NCI-H2196 (cell line): Measurements from ENCODE around the gene RAC2.
"Not testable (repeated sequence)": the region's sequence is repeated elsewhere in the genome, so short reads cannot be mapped to it uniquely, and the experiment has no call there.

Source experiments
- DNase-seq: peaks from one replicate; lab custom pipeline; 2025; ENCODE audit not compliant: unreplicated experiment; lab: John Stamatoyannopoulos, UW

The RAC2 gene

DNA sequence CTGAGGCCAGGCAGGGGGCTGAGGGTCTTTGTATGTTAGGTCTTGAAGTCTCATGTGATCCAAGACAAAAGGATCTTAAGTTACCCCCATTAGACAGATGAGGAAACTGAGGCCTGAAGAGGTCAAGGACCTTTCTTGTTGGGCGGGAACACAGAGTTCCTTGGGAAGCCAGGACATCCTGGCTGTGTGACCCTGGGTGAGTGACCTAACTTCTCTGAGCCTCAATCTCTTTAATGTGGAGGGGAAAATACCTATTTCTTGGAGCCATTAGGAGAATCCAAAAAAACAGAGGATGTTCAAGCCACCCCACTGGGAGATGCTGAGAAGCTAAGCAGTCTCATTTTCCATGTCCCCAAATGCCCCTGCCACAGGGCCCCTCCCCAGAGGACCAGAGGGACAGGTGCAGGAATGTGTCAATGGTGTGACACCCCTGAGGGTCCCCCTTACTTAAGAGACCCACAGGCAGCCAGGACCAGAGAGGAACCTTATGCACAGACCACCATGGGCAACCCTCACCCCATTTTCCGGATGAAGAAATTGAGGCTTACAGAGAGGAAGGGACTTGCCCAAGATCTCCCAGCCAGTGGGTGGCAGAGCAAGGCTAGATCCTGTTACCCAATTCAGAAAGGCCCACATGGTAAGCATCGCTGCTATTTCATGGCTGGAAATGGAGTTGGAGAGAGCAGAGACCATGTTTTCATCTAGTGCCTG lies 8.0 kb downstream of the RAC2 start:
- DNase-seq, result no peak

DNA sequence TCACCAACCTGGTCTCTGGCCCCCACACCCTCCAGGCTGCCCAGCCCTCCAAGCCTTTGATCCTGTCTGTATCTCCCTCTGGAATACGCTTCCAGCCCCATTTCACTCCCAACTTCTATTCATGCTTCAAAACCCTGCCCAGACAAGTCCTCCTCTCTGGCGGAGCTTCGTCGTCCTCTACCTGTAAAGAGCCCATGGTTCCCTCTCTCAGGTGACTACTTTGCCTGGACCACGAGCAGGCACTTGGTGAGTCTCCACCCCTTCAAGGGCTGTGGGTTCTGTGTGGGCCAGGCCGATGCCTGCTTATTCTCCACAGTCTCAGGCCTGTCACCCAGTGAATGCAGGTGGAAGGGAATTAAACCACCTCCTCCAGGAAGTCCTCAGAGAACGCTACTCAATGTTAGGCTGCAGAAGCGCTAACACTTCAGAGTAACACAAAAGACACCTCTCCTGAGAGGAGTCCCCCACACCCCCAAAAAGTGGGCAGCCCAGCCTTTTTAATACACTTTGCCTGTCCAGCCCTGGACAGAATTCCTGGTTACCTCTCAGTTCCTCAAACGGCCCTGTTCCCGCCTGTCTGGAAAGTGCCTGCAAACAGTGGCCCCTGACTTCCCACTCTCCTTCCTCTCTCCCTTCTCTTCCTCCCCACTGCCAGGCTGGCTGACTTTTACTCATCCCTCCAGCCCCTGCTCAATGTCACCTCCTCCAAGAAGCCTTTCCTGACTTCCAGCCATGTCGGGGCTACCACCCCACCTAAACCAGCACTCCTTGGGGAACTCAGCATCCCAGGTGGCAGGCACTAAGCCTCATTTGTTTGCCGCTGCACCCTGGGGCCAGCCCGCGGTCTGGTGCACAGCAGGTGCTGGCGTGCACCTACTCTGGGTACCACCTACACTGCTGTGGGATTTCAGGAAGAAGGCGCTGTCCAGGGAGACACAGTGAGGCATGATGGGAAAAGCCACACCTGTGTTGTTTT lies 9.0 kb downstream of the RAC2 start:
- DNase-seq, result no peak

GRCh38 chr22:37233751-37234631 lies 10.1 kb downstream of the RAC2 start:
- no peak for DNase-seq

DNA sequence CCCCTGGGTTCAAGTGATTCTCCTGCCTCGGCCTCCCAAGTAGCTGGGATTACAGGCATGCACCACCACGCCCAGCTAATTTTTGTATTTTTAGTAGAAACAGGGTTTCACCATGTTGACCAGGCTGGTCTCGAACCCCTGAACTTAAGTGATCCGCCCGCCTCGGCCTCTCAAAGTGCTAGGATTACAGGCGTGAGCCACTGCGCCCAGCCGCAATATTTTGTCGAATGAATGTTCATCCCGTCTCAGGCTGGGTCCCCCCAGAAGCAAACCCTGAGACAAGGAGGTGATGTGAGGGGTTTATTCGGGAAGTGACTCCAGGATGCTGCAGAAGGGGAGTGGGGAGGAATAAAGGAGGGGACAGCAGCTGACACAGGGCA lies 10.7 kb downstream of the RAC2 start:
- not testable (repeated sequence) for DNase-seq

DNA sequence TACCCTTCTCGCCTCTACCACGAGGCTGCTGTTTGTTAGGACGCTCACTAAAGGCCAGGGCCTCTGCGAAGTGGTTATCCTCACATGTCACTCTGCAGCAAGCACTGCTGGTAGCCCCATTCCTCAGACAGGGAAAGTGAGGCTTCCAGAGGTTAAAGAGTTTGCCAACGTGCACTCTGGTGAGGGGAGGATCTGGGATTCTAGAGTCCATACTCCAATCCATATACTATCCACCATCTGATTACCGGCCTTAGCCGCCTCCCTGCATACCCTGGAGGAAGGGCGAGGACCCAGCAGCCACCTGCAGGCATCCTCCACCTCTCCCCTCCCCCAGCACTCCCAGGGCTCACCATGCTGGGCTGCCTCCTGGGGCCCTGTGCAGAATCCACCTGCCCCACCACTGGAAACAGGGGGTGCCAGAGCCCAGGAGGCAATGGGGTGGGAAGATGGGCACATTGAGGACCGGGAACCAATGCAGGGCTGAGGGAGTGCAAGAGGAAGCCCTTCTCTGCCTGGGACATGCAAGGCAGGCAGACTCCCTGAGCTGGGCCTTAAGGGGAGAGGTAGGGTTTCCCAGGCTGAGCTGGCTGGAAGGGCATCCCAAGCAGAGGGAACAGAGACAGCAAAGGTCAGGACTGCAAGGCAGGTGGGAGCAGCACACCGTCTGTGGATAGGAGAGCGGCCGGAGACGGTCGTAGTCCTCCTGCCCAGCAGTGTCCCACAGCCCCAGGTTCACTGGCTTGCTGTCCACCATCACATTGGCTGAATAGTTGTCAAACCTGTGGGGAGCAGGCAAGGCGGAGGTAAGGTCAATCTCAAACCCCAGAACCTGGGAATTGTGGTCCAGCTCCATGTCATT lies 11.7 kb downstream of the RAC2 start:
- no peak for DNase-seq

GRCh38 chr22:37231406-37232139 lies 12.5 kb downstream of the RAC2 start:
- no peak for DNase-seq

DNA sequence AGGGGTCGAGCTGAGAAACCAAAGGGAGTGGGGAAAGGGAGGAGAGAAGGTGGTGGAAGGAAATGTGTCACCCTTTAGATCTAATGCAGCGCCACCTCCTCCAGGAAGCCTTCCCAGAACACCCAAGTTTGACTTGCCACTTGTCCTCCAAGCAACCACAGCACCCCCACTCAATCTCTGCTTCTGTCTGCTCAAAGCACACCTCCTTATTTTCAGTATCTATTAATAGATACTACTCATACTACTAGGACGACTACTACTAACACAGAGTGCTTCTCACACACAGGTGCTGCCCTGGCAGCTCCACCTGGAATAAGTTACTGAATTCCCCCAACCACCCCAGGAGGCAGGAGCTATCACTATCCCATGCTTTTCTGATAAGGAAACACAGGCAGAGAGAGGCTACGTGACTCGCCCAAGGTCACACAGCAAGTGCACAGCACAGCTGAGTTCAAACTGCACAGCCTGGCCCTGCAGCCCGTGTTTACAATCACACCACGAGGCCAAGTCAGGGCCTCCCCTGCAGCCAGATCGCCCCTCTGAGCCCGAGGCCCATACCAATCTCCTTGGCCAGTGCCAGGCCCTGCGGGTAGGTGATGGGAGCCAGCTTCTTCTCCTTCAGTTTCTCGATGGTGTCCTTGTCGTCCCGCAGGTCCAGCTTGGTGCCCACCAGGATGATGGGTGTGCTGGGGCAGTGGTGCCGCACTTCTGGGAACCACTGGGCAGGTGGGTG lies 13.2 kb downstream of the RAC2 start:
- no peak for DNase-seq

DNA sequence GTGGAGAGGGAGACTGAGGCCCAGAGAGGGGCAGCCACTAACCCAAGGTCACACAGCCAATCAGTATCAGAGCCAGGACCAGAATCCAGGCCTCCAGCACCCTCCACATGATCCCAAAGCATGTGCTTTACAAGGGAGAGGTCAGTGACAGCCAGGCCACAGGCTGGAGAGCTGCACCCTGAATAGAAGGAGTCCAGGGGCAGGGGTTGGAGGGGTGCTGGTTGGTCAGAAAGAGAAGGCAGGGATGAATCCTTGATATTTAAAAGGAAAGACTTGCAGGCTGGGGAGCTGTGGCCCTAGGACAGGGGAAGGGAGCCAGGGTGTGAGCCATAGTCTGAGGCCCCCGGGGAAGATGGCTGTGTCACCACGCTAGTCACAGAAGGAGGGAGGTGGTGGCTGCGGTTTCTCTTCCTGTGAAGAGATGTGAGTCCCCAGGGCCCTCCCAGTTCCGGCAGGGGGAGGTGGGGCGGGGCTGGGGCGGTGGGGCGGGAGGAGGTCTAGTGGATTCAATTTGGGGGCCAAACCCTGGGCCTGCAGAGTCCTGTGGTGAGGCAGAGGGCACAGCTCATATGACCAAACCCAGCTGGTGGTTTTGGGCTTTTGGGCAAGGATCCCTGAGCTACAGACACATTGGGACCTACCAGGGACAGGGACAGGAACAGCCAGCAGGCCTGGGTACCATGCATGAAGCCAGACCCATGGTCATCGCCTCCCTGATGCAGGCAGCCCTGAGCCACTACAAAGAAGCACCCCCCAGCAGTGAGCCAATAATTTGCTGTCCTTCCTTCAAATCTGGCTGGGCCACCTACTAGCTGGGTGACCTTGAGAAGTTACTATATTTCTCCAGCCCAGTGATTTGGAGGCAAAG lies 14.0 kb downstream of the RAC2 start:
- DNase-seq, result no peak

DNA sequence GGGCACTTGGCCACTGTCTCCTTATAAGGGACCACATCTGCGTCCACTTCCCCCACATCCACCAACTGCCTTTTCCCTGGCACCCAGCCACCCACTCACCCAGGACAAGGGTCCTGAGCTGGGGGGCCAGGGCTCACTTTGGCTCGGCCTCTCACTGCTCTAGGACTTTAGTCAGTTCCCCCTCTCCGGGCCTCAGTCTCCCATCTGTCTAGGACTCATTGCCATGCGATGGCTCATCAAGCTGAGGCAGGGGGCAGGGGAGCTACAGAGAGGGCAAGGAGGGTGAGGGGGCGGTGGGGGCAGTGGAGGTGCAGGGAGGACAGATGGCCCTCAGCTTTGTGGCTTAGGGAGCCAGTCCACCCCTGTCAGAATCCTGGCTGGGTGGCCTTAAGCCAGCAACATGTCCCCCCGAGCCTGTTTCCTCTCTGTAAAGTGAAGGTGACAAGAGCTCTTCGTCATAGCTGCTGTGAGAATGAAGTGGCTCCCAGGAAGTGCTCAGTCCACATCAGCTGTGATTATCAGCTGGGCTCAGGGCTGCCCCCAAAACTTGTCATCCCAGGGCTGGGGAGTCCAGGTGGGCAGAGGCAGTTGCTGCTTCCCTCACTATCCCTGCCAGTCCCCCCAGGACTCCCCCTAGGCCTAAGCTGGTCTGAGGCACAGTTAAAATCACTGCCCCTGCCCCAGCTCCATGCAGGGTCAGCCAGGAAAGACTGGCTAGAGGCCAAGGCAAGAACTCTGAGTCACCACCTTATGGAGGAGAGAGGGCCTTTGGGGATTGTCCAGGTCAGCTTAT lies 14.9 kb downstream of the RAC2 start:
- no peak for DNase-seq

DNA sequence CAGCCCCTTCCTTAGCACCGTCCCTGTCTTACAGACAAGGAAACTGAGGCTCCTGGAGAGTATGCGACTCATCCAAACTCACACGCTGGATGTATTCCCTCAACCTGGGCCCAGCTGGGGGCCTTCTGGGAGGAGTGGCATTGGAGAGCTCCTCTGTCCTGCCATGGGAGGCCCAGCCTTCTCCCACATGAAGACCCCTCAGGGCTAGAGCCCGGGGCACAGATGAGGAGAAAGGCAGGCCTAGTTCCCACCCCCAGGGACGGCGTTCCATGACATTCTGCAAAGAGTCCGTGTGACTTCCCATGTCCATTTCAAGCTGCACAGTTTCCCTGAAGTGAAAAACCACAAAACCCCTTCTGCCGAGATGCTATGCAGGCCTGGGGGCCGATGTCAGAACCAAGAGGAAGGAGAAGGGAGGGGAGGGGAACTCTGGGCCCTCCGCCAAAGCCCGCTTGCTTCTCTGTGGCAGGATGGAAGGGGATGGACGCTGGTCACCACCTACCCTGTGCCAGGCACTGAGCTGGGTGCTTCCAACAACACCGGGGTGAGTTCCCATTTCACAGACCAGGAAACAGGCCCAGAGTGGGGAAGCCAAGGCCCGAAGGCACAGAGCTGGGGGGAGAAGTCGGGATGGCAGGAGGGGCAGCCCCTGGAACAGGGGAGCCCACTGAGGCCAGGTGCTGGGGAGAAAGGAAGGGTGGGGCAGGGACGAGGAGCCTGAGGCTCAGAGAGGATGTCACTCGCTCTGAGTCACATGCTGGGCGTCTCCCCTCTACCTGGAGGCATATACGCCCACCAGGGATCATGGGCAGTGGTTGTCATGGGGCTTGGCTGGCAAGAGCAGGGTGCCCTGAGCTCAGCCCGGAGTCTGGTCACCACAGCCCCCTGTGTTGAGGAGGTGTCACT lies 15.7 kb downstream of the RAC2 start:
- DNase-seq, result no peak

- DNase-seq, result no peak
Observed at GRCh38 chr22:37226514-37226913, 17.6 kb downstream of the RAC2 start.

- no peak for DNase-seq
Observed at GRCh38 chr22:37226087-37226486, 18.0 kb downstream of the RAC2 start.

DNA sequence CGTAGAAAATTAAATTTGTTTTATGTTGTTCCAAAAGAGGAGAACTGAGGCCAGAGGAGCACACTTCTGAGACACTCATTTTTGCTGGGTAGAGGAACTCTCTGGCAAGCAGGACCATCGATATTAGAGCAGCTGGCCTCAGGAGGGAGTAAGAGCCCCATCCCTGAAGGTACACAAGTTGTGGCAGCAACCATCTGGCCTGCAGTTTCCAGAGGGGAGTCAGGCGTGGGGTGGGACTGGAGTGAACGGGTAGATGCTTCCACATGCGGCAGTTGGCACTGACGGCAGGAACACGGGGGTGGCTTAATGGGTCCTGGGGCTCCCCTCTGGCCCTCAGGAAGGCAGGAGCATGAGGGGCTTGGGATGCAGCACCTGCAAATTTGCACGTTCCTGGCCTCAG lies 18.6 kb downstream of the RAC2 start:
- DNase-seq, result no peak

DNA sequence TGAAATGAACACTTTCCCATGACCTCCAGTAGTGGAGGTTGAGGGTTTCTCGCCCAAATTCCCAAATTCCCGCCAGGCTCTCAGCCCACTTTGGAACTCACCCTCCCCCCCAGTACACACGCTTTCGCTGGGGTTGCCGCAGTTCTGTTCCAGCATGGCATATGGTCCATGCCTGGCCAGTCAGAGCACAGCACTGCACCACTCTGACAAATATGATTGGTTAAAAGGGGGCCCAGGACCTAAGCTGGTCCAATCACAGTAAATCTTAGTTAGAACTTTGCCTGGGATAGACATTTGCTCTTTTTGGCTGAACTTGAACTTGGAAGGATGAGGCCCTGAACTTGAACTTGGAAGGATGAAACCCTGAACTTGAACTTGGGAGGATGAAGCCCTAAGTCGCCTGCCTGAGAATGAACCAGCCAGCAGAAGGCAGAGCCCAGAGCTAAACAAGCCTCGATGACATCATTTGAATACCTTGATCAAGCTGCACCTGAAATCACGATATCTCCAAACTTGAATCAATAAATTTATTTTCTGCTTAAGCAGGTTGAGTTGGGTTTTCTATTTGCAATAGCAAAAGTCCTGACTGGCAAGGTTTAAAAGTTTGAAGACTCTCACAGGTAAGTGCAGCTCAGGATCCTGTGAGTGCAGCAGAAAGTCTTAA lies 19.2 kb downstream of the RAC2 start:
- no peak for DNase-seq

GRCh38 chr22:37223965-37224551 lies 20.0 kb downstream of the RAC2 start:
- DNase-seq, result no peak
